ENCODE results near the gene HDC.

HDC gene

DNA sequence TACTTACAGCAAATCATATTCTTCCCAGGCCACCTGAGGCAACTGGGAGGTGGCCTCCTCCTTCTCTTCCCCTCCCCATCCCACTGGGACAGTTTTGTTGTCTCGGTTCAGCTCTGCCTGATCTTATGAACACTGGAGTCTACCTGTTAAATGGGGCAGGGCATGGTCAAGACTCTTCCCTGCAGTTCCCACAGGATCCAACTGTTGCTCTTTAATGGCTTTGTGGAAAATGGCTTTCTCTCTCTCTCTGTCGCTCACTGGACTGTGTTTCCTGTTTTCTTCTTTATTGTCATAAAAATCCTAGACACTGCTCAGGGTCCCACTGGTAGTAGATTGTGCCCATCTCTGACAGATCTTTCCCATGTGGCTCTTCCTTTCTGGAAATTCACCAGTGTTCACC is 43.3 kb downstream of the HDC start:
- no peak for DNase-seq

- DNase-seq: no peak
Observed at GRCh38 chr15:50219820-50220219, 45.7 kb downstream of the HDC start.

GRCh38 chr15:50218691-50219090 is 46.8 kb downstream of the HDC start:
- no peak for DNase-seq

GRCh38 chr15:50218291-50218690 is 47.2 kb downstream of the HDC start:
- DNase-seq: no peak

GRCh38 chr15:50210462-50211157 is 54.9 kb downstream of the HDC start:
- no peak for DNase-seq

- no peak for DNase-seq
Observed at GRCh38 chr15:50209809-50210208, 55.7 kb downstream of the HDC start.

DNA sequence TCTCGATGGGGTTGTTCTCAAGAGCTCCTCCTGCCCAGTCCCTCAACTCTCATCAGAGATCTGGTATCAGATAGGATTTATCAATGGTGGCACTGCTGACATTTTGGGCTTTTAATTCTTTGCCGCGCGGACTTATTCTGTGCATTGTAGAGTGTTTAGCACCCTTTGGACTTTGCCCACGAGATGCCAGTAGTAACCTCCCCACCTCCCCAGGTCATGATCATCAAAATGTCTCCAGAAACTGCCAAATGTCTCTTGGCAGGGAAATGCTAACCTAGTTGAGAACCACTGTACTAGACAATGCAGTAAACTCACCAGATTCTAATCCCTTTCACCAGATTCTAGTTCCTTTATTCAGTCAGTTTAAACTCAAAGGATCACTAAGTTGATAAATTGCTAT is 59.5 kb downstream of the HDC start:
- no peak for DNase-seq

- DNase-seq: no peak
Observed at GRCh38 chr15:50202003-50202402, 63.5 kb downstream of the HDC start.

- DNase-seq: no peak
Observed at GRCh38 chr15:50192926-50193620, 72.5 kb downstream of the HDC start.

GRCh38 chr15:50192164-50192563 is 73.4 kb downstream of the HDC start:
- no peak for DNase-seq
